Measurements from ENCODE around the gene TSBP1.

DNA sequence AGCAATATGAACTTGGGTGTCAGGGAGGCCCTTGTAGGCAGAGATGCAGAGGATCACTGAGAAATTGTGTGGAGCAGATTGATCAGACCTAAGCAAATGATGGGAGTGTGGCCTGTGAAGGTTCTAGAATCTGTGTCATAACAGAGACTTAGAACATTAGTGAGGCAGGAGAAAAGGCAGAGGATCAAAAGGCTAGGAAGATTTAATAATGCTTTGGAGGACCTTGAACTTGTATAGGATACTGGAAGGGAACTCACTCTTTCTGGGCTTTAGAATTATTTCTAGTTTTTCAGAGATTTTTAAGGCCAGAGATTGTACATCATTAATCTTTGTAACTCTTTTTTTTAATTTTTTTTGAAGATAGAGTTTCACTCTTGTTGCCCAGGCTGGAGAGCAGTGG, at the start of gene TSBP1:
- TF ChIP-seq POLR2A (IDR thresholded peaks at IDR 0.05), result no peak
- TF ChIP-seq, protein P1, sequence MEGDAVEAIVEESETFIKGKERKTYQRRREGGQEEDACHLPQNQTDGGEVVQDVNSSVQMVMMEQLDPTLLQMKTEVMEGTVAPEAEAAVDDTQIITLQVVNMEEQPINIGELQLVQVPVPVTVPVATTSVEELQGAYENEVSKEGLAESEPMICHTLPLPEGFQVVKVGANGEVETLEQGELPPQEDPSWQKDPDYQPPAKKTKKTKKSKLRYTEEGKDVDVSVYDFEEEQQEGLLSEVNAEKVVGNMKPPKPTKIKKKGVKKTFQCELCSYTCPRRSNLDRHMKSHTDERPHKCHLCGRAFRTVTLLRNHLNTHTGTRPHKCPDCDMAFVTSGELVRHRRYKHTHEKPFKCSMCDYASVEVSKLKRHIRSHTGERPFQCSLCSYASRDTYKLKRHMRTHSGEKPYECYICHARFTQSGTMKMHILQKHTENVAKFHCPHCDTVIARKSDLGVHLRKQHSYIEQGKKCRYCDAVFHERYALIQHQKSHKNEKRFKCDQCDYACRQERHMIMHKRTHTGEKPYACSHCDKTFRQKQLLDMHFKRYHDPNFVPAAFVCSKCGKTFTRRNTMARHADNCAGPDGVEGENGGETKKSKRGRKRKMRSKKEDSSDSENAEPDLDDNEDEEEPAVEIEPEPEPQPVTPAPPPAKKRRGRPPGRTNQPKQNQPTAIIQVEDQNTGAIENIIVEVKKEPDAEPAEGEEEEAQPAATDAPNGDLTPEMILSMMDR (IDR thresholded peaks at IDR 0.05), result no peak
